ENCODE results near the gene TDRD7.

DNA sequence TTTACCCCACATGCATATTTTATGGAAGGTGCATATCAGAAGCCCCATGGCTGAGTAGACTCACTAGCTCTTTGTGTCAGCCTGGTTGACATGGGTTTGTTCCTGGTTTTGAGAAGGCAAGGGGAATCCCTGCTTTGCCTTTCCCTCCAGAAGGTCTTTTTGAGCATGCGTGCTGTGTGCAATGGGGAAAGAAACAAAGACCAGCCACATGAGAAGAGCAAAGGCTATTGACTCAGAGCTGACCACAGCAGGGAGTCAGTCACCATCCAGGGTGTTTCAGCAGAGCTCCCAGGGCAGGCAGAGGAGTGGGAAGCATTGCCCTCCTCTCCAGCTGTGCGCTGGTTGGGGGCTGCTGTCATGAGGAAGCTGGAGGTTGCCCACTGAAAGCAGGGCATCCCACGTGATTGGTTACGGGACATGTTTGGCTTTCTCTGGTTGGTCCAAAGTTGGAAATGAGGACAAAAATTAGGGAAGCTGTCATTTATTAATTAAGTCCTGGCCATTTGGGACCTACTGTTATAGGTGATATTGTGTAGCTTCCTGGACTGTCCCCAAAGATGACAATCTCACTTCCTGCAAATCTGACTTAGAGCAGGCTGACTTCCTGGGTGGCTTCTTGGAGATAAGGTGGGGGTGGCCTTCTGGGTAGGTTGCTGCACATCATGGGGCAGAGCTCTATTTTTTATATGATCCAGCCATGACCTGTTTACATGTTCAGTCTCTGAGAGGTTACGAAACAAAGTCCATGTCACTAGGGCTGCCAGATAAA lies 48.9 kb upstream of the TDRD7 start:
- TF ChIP-seq, protein P1, sequence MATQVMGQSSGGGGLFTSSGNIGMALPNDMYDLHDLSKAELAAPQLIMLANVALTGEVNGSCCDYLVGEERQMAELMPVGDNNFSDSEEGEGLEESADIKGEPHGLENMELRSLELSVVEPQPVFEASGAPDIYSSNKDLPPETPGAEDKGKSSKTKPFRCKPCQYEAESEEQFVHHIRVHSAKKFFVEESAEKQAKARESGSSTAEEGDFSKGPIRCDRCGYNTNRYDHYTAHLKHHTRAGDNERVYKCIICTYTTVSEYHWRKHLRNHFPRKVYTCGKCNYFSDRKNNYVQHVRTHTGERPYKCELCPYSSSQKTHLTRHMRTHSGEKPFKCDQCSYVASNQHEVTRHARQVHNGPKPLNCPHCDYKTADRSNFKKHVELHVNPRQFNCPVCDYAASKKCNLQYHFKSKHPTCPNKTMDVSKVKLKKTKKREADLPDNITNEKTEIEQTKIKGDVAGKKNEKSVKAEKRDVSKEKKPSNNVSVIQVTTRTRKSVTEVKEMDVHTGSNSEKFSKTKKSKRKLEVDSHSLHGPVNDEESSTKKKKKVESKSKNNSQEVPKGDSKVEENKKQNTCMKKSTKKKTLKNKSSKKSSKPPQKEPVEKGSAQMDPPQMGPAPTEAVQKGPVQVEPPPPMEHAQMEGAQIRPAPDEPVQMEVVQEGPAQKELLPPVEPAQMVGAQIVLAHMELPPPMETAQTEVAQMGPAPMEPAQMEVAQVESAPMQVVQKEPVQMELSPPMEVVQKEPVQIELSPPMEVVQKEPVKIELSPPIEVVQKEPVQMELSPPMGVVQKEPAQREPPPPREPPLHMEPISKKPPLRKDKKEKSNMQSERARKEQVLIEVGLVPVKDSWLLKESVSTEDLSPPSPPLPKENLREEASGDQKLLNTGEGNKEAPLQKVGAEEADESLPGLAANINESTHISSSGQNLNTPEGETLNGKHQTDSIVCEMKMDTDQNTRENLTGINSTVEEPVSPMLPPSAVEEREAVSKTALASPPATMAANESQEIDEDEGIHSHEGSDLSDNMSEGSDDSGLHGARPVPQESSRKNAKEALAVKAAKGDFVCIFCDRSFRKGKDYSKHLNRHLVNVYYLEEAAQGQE (IDR thresholded peaks at IDR 0.05; ENCODE audit: low read depth), result no peak
- TF ChIP-seq EP300 (IDR thresholded peaks at IDR 0.05; ENCODE audit: borderline replicate concordance) (no peak), TAF1 (IDR thresholded peaks at IDR 0.05; ENCODE audit: low read depth) (no peak)
- TF ChIP-seq, protein P2, sequence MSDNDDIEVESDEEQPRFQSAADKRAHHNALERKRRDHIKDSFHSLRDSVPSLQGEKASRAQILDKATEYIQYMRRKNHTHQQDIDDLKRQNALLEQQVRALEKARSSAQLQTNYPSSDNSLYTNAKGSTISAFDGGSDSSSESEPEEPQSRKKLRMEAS (IDR thresholded peaks at IDR 0.05), result no peak

All from Ishikawa (cell line).